Prostate gland (tissue), 2 donors: Measurements from ENCODE around the gene JUN.

Source experiments
- POLR2A ChIP-seq: fragments of 450-650 bp; IDR thresholded peaks from one replicate; pipeline ENCODE4 v1.6.1; 2016; ENCODE audit warnings: antibody characterized with exemption, mild to moderate bottlenecking
- POLR2AphosphoS5 ChIP-seq: sonication (generic); formaldehyde crosslinking; IDR thresholded peaks from one replicate; pipeline ENCODE4 v1.6.1; 2017; ENCODE audit warnings: antibody characterized with exemption
- TF ChIP-seq, protein P1 (sequence below), 4 experiments: fragments of 200-600 bp in 2 of 4; fragments of 450-650 bp in 2 of 4; sonication (generic) in 2 of 4; IDR thresholded peaks; 1 replicate in 3 of 4; 2 replicates in 1 of 4; pipeline ENCODE4 v1.5.1; 2016 to 2019; ENCODE audit warnings: antibody characterized with exemption in 4 of 4, mild to moderate bottlenecking in 2 of 4, moderate library complexity in 2 of 4

DNA sequence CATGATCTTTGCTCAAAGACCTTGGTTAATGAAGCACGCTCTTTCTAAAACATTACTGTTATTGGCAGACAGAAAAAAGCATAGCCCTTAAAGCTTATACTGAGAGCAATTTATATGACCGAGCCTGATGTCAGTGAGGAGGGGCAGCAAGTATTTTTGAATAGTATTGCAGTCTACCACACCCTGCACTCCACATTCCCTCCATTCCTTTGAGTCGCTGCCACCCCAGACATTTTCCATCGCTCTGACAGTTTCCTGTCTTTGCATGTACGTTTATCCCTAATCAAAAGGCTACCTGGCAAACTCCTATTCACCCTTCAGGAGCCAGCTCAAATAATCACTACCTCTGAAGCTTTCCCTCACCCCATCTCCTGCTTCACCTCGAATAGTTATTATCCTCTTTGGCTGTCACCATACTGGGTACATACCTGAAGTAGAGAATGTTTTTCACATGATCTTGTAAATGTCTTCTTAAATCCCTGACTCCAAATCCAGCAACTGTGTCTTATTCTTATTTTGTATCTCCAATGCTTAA lies 5.5 kb upstream of the JUN start:
- TF ChIP-seq, protein P1, sequence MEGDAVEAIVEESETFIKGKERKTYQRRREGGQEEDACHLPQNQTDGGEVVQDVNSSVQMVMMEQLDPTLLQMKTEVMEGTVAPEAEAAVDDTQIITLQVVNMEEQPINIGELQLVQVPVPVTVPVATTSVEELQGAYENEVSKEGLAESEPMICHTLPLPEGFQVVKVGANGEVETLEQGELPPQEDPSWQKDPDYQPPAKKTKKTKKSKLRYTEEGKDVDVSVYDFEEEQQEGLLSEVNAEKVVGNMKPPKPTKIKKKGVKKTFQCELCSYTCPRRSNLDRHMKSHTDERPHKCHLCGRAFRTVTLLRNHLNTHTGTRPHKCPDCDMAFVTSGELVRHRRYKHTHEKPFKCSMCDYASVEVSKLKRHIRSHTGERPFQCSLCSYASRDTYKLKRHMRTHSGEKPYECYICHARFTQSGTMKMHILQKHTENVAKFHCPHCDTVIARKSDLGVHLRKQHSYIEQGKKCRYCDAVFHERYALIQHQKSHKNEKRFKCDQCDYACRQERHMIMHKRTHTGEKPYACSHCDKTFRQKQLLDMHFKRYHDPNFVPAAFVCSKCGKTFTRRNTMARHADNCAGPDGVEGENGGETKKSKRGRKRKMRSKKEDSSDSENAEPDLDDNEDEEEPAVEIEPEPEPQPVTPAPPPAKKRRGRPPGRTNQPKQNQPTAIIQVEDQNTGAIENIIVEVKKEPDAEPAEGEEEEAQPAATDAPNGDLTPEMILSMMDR (IDR thresholded peaks at IDR 0.05) = no peak
- no peak for TF ChIP-seq POLR2AphosphoS5
- no peak for TF ChIP-seq POLR2A
